ENCODE measurements around the gene TMEM132D.

The TMEM132D gene

GRCh38 chr12:129378496-129378895, 525.3 kb downstream of the TMEM132D start:
- Histone ChIP-seq H3K79me2 (ENCODE audit: insufficient read depth, low read length) (no peaks in the 10 kb centered on the region), H3K9me2 (ENCODE audit: low read depth, low read length) (no peaks in the 10 kb centered on the region), H3K9me3 (ENCODE audit: low read length) (no peaks in the 10 kb centered on the region), H3K4me3 (ENCODE audit: low read depth, low read length, poor library complexity, severe bottlenecking) (no peak overlapping the region), H3K27ac (ENCODE audit: low read depth, low read length, poor library complexity, severe bottlenecking) (no peak overlapping the region), H3F3A (ENCODE audit: insufficient read depth, low read length) (no peaks in the 10 kb centered on the region), H2AFZ (ENCODE audit: low read length) (no peak overlapping the region), H3K4me1 (ENCODE audit: insufficient read depth, low read length, severe bottlenecking) (no peaks in the 10 kb centered on the region), H3K9ac (ENCODE audit: low read length) (no peak overlapping the region), H3K36me3 (ENCODE audit: insufficient read depth, low read length) (no peaks in the 10 kb centered on the region), H3K4me2 (ENCODE audit: low read length) (no peak overlapping the region), H3K27me3 (ENCODE audit: insufficient read depth, low read length) (no peaks in the 10 kb centered on the region), H4K20me1 (ENCODE audit: insufficient read depth, low read length) (no peaks in the 10 kb centered on the region)
- no peak for TF ChIP-seq EZH2 (IDR thresholded peaks at IDR 0.05; ENCODE audit: borderline replicate concordance, low read length)
- TF ChIP-seq CTCF (IDR thresholded peaks at IDR 0.05; ENCODE audit: low read length), result no peak

GRCh38 chr12:129373746-129374145, 530.1 kb downstream of the TMEM132D start:
- Histone ChIP-seq H3K4me1 (ENCODE audit: insufficient read depth, low read length, severe bottlenecking) (no peaks in the 10 kb centered on the region), H3K9me3 (ENCODE audit: low read length) (no peaks in the 10 kb centered on the region), H3K4me3 (ENCODE audit: low read depth, low read length, poor library complexity, severe bottlenecking) (no peak overlapping the region)

GRCh38 chr12:129372876-129373275, 530.9 kb downstream of the TMEM132D start:
- H2AFZ ChIP-seq (ENCODE audit: low read length), result no peak overlapping the region
- H3K27ac ChIP-seq (ENCODE audit: low read depth, low read length, poor library complexity, severe bottlenecking), result no peak overlapping the region
- no peaks in the 10 kb centered on the region for H3K4me1 ChIP-seq (ENCODE audit: insufficient read depth, low read length, severe bottlenecking)
- H3K4me3 ChIP-seq (ENCODE audit: low read depth, low read length, poor library complexity, severe bottlenecking), result no peak overlapping the region
- no peak overlapping the region for H3K4me2 ChIP-seq (ENCODE audit: low read length)
- no peaks in the 10 kb centered on the region for H3K36me3 ChIP-seq (ENCODE audit: insufficient read depth, low read length)
- H4K20me1 ChIP-seq (ENCODE audit: insufficient read depth, low read length), result no peaks in the 10 kb centered on the region
- no peaks in the 10 kb centered on the region for H3K9me3 ChIP-seq (ENCODE audit: low read length)
- H3K9me2 ChIP-seq (ENCODE audit: low read depth, low read length), result no peaks in the 10 kb centered on the region
- H3K79me2 ChIP-seq (ENCODE audit: insufficient read depth, low read length), result no peaks in the 10 kb centered on the region
- H3F3A ChIP-seq (ENCODE audit: insufficient read depth, low read length), result no peaks in the 10 kb centered on the region
- TF ChIP-seq CTCF (IDR thresholded peaks at IDR 0.05; ENCODE audit: low read length), result no peak
- TF ChIP-seq EZH2 (IDR thresholded peaks at IDR 0.05; ENCODE audit: borderline replicate concordance, low read length), result no peak
- no peak overlapping the region for H3K9ac ChIP-seq (ENCODE audit: low read length)
- H3K27me3 ChIP-seq (ENCODE audit: insufficient read depth, low read length), result no peaks in the 10 kb centered on the region

More at GRCh38 chr12:129373746-129374145, 530.1 kb downstream of the TMEM132D start:
- no peak for TF ChIP-seq CTCF (IDR thresholded peaks at IDR 0.05; ENCODE audit: low read length)
- no peak for TF ChIP-seq EZH2 (IDR thresholded peaks at IDR 0.05; ENCODE audit: borderline replicate concordance, low read length)
- Histone ChIP-seq H4K20me1 (ENCODE audit: insufficient read depth, low read length) (no peaks in the 10 kb centered on the region), H3K27ac (ENCODE audit: low read depth, low read length, poor library complexity, severe bottlenecking) (no peak overlapping the region), H3K9ac (ENCODE audit: low read length) (no peak overlapping the region), H3K36me3 (ENCODE audit: insufficient read depth, low read length) (no peaks in the 10 kb centered on the region), H3K4me2 (ENCODE audit: low read length) (no peak overlapping the region), H2AFZ (ENCODE audit: low read length) (no peak overlapping the region), H3K27me3 (ENCODE audit: insufficient read depth, low read length) (no peaks in the 10 kb centered on the region), H3K79me2 (ENCODE audit: insufficient read depth, low read length) (no peaks in the 10 kb centered on the region), H3F3A (ENCODE audit: insufficient read depth, low read length) (no peaks in the 10 kb centered on the region), H3K9me2 (ENCODE audit: low read depth, low read length) (no peaks in the 10 kb centered on the region)
